ENCODE results near the gene PIK3IP1.

The PIK3IP1 gene

DNA sequence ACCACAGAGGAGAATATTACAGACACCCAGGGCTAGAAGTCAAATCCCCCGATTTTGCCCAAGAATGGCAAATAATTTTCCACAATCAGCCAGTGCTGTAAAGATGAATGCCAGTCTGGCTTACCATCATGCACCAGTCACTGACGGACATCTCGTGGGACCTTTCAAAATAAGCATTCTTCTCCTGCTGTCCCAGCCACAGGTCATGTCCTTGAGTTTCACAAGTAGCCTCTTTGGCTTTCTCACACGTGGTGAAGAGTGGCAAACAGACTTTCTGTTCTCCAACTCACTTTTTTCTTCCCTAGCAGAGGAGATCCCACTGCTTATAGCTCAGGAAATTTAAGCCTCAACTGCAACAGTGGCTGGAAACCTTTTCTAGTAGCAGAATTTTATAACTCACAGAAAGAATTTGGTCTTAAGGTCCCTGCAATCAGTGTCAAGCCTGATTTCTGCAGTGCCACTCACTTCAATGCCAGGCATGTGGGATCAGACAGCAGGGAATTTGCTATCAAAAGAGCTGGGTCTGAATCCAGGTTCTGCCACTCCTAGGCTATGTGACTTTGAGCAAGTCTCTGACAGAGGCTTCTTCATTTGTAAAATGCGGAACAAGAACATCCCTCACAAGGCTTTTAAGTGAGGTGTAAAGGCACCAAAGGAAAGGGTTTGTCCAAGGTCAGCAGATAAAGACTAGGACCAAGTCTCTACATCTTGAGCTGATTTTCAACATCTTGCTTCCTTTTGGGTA is 3.6 kb downstream of the PIK3IP1 start:
- TF ChIP-seq ZFP30 (CRISPR knock-in tag; IDR thresholded peaks at IDR 0.05) (no peak), ISL1 (CRISPR knock-in tag; IDR thresholded peaks at IDR 0.05) (no peak), BACH2 (CRISPR knock-in tag; IDR thresholded peaks at IDR 0.05; ENCODE audit: borderline replicate concordance) (no peak), TCF4 (CRISPR knock-in tag; IDR thresholded peaks at IDR 0.05; ENCODE audit: borderline replicate concordance) (no peak), ZNF70 (CRISPR knock-in tag; IDR thresholded peaks at IDR 0.05) (no peak), ZC3H10 (CRISPR knock-in tag; IDR thresholded peaks at IDR 0.05) (no peak), CSDC2 (CRISPR knock-in tag; IDR thresholded peaks at IDR 0.05) (no peak), ZNF8 (CRISPR knock-in tag; IDR thresholded peaks at IDR 0.05) (no peak), PPARA (CRISPR knock-in tag; IDR thresholded peaks at IDR 0.05; ENCODE audit: borderline replicate concordance) (no peak), ZFP3 (CRISPR knock-in tag; IDR thresholded peaks at IDR 0.05) (no peak), ZNF565 (CRISPR knock-in tag; conservative IDR thresholded peaks at IDR 0.05; ENCODE audit: low read depth) (no peak), ARNTL (CRISPR knock-in tag; IDR thresholded peaks at IDR 0.05; ENCODE audit: borderline replicate concordance, low read depth) (no peak), SNAI2 (CRISPR knock-in tag; IDR thresholded peaks at IDR 0.05) (no peak), RARB (CRISPR knock-in tag; IDR thresholded peaks at IDR 0.05) (no peak)
- TF ChIP-seq, protein P1, sequence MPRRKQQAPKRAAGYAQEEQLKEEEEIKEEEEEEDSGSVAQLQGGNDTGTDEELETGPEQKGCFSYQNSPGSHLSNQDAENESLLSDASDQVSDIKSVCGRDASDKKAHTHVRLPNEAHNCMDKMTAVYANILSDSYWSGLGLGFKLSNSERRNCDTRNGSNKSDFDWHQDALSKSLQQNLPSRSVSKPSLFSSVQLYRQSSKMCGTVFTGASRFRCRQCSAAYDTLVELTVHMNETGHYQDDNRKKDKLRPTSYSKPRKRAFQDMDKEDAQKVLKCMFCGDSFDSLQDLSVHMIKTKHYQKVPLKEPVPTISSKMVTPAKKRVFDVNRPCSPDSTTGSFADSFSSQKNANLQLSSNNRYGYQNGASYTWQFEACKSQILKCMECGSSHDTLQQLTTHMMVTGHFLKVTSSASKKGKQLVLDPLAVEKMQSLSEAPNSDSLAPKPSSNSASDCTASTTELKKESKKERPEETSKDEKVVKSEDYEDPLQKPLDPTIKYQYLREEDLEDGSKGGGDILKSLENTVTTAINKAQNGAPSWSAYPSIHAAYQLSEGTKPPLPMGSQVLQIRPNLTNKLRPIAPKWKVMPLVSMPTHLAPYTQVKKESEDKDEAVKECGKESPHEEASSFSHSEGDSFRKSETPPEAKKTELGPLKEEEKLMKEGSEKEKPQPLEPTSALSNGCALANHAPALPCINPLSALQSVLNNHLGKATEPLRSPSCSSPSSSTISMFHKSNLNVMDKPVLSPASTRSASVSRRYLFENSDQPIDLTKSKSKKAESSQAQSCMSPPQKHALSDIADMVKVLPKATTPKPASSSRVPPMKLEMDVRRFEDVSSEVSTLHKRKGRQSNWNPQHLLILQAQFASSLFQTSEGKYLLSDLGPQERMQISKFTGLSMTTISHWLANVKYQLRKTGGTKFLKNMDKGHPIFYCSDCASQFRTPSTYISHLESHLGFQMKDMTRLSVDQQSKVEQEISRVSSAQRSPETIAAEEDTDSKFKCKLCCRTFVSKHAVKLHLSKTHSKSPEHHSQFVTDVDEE (CRISPR knock-in tag; IDR thresholded peaks at IDR 0.05) = no peak
- TF ChIP-seq, protein P2, sequence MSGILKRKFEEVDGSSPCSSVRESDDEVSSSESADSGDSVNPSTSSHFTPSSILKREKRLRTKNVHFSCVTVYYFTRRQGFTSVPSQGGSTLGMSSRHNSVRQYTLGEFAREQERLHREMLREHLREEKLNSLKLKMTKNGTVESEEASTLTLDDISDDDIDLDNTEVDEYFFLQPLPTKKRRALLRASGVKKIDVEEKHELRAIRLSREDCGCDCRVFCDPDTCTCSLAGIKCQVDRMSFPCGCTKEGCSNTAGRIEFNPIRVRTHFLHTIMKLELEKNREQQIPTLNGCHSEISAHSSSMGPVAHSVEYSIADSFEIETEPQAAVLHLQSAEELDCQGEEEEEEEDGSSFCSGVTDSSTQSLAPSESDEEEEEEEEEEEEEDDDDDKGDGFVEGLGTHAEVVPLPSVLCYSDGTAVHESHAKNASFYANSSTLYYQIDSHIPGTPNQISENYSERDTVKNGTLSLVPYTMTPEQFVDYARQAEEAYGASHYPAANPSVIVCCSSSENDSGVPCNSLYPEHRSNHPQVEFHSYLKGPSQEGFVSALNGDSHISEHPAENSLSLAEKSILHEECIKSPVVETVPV (CRISPR knock-in tag; IDR thresholded peaks at IDR 0.05) = no peak
- TF ChIP-seq, protein P3, sequence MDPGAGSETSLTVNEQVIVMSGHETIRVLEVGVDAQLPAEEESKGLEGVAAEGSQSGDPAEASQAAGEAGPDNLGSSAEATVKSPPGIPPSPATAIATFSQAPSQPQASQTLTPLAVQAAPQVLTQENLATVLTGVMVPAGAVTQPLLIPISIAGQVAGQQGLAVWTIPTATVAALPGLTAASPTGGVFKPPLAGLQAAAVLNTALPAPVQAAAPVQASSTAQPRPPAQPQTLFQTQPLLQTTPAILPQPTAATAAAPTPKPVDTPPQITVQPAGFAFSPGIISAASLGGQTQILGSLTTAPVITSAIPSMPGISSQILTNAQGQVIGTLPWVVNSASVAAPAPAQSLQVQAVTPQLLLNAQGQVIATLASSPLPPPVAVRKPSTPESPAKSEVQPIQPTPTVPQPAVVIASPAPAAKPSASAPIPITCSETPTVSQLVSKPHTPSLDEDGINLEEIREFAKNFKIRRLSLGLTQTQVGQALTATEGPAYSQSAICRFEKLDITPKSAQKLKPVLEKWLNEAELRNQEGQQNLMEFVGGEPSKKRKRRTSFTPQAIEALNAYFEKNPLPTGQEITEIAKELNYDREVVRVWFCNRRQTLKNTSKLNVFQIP (CRISPR knock-in tag; IDR thresholded peaks at IDR 0.05; ENCODE audit: borderline replicate concordance, low read depth) = no peak
- ATAC-seq = no peak

DNA sequence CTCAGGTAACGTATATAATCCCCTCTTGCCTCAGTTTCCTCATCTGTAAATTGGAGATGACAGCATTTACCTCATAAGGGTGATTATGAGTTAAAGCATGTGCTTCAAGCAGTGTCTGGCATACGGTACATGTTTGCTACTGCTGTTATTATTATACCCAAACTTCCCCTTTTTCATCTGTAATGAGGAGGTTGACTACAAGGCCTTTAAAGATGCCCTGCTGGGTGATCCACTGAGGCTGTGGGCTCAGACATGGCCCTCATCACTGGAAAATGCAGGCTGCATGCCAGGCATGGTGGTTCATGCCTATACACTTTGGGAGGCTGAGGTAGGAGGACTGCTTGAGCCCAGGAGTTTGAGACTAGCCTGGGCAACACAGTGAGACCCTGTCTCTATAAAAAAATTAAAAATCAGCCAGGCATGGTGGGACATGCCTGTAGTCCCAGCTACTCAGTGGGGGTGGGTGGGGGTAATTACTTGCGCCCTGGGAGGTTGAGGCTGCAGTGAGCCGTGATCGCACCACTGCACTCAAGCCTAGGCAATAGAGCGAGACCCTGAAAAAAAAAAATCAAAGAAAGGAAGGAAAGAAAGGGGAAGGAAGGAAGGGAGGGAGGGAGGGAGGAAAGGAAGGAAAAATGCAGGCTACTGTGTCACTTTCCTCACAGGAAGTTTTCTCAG is 4.3 kb downstream of the PIK3IP1 start:
- ATAC-seq = no peak
- TF ChIP-seq SNAI2 (CRISPR knock-in tag; IDR thresholded peaks at IDR 0.05) (no peak), BACH2 (CRISPR knock-in tag; IDR thresholded peaks at IDR 0.05; ENCODE audit: borderline replicate concordance) (no peak), OSR1 (CRISPR knock-in tag; IDR thresholded peaks at IDR 0.05) (no peak)
- TF ChIP-seq, protein P4, sequence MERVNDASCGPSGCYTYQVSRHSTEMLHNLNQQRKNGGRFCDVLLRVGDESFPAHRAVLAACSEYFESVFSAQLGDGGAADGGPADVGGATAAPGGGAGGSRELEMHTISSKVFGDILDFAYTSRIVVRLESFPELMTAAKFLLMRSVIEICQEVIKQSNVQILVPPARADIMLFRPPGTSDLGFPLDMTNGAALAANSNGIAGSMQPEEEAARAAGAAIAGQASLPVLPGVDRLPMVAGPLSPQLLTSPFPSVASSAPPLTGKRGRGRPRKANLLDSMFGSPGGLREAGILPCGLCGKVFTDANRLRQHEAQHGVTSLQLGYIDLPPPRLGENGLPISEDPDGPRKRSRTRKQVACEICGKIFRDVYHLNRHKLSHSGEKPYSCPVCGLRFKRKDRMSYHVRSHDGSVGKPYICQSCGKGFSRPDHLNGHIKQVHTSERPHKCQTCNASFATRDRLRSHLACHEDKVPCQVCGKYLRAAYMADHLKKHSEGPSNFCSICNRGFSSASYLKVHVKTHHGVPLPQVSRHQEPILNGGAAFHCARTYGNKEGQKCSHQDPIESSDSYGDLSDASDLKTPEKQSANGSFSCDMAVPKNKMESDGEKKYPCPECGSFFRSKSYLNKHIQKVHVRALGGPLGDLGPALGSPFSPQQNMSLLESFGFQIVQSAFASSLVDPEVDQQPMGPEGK (CRISPR knock-in tag; IDR thresholded peaks at IDR 0.05; ENCODE audit: borderline replicate concordance) = no peak

DNA sequence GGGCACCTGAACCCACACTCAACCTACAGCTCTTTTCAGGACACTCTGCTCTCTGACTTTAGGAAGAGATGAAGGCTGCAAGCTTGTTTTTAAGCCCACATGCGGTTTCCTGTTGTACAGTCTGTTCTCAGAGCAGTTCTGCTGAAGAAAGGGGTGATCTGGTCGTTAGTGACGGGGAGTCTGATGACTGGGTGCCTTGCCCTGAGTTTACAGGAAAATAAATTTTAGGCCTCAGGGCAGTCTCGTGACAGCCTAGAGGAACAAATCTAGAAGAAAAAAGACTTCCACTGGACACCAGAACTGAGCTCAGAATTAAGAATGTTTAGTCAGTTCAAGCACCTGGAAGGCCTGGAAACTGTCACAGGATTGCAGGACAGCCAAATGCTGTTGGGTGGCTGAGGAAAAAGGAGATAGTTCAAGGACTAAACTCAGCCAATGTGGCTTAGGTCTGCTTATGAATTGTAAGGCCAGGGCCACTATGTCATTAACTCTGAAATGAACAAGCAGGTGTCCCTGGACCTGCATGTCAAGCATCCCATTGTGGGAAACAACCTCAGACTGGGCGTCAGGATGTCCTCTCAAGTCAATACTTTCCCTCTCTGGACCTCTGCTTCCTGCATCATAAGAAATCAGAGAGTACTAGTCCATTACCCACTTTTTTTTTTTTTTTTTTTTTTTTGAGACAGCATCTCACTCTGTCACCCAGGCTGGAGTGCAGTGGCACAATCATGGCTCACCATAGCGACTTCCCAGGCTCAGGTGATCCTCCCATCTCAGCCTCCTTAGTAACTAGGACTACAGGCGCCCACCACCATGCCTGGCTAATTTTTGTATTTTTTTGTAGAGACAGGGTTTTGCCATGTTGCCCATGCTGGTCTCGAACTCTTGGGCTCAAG is 5.7 kb downstream of the PIK3IP1 start:
- TF ChIP-seq BACH2 (CRISPR knock-in tag; IDR thresholded peaks at IDR 0.05; ENCODE audit: borderline replicate concordance) (no peak), ISL1 (CRISPR knock-in tag; IDR thresholded peaks at IDR 0.05) (no peak), ZNF565 (CRISPR knock-in tag; conservative IDR thresholded peaks at IDR 0.05; ENCODE audit: low read depth) (no peak)
- TF ChIP-seq, protein P5, sequence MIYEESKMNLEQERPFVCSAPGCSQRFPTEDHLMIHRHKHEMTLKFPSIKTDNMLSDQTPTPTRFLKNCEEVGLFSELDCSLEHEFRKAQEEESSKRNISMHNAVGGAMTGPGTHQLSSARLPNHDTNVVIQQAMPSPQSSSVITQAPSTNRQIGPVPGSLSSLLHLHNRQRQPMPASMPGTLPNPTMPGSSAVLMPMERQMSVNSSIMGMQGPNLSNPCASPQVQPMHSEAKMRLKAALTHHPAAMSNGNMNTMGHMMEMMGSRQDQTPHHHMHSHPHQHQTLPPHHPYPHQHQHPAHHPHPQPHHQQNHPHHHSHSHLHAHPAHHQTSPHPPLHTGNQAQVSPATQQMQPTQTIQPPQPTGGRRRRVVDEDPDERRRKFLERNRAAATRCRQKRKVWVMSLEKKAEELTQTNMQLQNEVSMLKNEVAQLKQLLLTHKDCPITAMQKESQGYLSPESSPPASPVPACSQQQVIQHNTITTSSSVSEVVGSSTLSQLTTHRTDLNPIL (CRISPR knock-in tag; IDR thresholded peaks at IDR 0.05; ENCODE audit: low read depth) = no peak
- TF ChIP-seq, protein P4 (CRISPR knock-in tag; IDR thresholded peaks at IDR 0.05; ENCODE audit: borderline replicate concordance) = no peak
- ATAC-seq = no peak

Data from SK-N-SH treated with all-trans-retinoic acid at 6 μM for 48 hours (cell line).